ENCODE data around the gene PLA2G12B.

DNA sequence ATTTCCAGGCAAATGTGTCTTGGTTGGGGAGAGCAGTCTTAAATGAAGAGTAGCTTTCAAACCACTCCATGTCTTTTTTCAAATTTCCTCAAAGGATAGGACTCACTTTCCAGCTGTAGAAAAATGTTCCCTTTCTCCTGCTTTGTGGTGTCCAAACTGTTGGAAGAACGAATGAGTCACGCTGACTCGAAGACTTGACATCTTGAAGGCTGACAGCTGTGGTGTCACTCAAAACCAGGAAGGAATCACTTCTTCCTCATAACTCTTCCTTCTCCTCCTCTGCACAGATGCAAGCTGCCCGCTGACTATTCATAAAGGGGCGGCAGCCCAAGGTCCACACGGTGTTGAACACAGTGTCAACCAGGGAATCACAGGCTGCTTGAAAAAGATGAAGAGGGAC, 19.2 kb downstream of the PLA2G12B start:
- TF ChIP-seq, protein P1, sequence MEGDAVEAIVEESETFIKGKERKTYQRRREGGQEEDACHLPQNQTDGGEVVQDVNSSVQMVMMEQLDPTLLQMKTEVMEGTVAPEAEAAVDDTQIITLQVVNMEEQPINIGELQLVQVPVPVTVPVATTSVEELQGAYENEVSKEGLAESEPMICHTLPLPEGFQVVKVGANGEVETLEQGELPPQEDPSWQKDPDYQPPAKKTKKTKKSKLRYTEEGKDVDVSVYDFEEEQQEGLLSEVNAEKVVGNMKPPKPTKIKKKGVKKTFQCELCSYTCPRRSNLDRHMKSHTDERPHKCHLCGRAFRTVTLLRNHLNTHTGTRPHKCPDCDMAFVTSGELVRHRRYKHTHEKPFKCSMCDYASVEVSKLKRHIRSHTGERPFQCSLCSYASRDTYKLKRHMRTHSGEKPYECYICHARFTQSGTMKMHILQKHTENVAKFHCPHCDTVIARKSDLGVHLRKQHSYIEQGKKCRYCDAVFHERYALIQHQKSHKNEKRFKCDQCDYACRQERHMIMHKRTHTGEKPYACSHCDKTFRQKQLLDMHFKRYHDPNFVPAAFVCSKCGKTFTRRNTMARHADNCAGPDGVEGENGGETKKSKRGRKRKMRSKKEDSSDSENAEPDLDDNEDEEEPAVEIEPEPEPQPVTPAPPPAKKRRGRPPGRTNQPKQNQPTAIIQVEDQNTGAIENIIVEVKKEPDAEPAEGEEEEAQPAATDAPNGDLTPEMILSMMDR (IDR thresholded peaks at IDR 0.05 in 8 of 11, conservative IDR thresholded peaks at IDR 0.05 in 3 of 11) = no peak
- TF ChIP-seq POLR2AphosphoS5 (IDR thresholded peaks at IDR 0.05) = no peak
- TF ChIP-seq POLR2A (IDR thresholded peaks at IDR 0.05) = no peak

Data from spleen (tissue), 7 donors.